Stimulated activated CD4-positive, alpha-beta T cell treated with anti-CD3 and anti-CD28 coated beads, Interleukin-4, amount 100 ng/mL, for 24 hours (primary cell): Measurements from ENCODE around the gene NDUFS1.
"Not testable (repeated sequence)": the region's sequence is repeated elsewhere in the genome, so short reads cannot be mapped to it uniquely, and the experiment has no call there.

ENCODE experiments used
- DNase-seq: peaks from one replicate; pipeline ENCODE4 v3.0.0-alpha.2; 2020

Gene NDUFS1

DNA sequence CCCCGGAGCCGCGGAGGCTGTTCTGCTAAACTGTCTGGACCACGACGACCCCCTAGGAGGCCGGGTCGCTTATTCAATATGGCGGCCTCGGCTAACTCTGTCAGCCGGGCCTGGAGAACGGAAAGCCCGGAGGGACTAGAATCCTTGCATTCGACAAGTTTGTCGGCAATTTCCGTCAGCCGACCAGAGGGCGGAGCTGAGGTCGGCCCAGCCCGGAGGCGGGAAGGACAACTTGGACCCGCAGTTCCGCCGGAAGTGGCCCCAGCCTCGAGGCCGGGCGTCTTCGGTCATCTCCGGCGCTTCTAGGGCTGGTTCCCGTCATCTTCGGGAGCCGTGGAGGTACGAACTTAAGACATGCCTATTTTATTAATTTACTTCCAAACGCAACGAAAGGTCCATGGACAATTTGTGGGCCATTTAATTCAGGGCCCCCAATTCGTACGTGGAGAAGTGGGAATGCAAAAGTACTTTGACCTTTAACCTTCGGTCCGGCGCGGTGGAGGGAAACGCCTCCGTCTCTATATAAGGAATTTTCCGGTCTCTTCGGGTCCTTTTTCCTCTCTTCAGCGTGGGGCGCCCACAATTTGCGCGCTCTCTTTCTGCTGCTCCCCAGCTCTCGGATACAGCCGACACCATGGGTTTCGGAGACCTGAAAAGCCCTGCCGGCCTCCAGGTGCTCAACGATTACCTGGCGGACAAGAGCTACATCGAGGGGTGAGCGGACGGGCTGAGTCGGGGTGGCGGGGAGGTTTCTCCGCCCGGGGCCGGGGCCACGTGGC is at the start of gene NDUFS1, which contains the start of gene EEF1B2:
NDUFS1 (minus strand) TSS at position 99 of the 779 bp plus-strand sequence. CDS start 5,766 bp downstream, outside the sequence.
EEF1B2 (plus strand) TSS at position 550 of the 779 bp plus-strand sequence; CDS start at position 635, 85 bp downstream.
- DNase-seq, result peak; percentile 98

DNA sequence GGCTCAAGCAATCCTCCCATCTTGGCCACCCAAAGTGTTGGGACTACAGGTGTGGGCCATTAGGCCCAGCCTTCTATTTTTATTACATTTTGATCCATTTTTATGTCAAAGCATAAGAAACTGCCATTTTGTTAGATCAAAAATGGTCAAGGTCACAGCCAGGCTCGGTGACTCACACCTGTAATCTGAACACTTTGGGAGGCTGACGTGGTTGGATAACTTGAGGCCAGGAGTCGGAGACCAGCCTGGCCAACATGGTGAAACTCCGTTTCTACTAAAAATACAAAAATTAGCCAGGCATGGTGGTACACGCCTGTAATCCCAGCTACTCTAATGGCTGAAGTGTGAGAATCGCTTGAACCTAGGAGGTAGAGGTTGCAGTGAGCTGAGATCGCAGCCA is 49.7 kb upstream of the NDUFS1 start:
- DNase-seq, result no peak

DNA sequence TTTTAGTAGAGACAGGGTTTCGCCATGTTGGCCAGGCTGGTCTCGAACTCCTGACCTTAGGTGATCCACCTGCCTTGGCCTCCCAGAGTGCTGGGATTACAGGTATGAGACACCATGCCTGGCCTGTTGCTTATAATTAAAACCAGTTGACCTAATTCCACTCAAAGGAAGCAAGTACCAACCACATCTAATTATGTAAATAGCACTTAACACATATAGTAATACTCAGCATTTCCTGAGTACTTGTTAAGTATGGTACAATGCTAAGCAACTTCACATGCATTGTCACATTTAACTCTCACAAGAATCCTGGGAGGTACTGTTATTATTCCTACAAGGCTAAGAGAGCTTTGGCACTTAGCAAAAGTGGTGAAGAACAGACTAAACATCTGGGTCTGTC is 48.1 kb upstream of the NDUFS1 start:
- DNase-seq, result not testable (repeated sequence)

- no peak for DNase-seq
Observed at GRCh38 chr2:206204710-206205109, 45.5 kb upstream of the NDUFS1 start.

GRCh38 chr2:206203331-206203730 is 44.1 kb upstream of the NDUFS1 start:
- no peak for DNase-seq

GRCh38 chr2:206202446-206202845 is 43.2 kb upstream of the NDUFS1 start:
- no peak for DNase-seq

DNA sequence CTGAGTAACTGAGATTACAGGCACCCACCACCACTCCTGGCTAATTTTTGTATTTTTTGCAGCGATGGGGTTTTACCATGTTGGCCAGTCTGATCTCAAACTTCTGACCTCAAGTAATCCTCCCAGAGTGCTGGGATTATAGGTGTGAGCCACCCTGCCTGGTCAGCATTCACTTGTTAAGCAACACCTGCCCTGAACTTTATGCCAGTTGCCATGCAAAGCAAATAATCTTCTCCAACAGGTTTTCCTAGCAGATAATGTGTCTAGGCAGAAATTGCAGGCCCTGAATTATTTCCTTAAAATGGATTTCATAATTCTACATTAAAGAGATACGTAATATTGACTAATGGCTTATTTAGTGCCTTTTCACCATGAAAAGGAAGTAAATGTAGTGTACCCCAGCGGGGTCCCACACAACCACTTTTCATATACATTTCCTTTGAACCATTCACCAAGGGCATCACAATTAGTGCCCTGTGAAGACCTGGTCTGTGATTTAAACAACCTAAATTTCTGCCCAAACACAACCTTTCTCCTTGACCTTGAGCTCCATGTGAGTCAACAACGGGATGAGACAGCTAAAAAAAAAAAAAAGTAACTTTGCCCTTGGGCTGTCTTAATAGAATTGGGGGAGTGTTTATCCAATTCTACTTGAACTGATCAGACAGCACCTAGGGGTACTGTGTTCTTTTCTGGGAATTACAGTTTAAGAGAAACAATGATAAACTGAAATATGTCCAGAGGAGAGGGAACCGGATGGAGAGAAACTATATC is 42.0 kb upstream of the NDUFS1 start:
- no peak for DNase-seq

- DNase-seq, result no peak
Observed at GRCh38 chr2:206198677-206199076, 39.4 kb upstream of the NDUFS1 start.

- no peak for DNase-seq
Observed at GRCh38 chr2:206193671-206194357, 34.6 kb upstream of the NDUFS1 start.

DNA sequence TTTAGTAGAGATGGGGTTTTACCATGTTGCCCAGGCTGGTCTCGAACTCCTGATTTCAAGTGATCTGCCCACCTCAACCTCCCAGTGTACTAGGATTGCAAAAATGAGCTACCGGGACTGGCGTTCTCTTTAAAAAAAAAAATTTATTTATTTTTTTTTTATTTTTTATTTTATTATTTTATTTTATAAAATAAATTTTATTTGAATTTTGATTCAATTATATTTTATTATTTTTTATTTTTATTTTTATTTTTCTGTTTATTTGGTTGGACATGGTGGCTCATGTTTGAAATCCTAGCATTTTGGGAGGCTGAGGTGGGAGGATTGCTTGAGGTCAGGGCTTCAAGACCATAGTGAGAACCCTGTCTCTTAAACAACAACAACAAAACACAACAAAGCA is 32.9 kb upstream of the NDUFS1 start:
- no peak for DNase-seq

DNA sequence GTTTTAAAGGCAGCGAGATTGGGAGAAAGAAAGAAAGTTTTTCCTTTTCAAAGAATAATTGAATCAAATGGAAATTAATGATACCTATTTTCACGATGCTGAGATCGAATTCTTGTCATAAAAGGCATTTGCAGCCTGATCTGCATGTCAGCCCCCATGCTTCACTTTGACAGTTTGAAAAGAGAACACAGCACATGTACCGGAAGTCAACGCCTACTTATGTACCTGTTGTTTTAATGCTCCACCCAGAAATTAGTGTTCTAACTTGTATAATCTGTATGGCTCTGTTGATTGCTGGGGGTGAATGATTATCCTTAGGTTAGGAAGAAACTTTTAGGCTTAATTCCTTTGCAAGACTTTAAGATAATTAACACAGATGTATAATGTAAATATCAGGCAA is 31.4 kb upstream of the NDUFS1 start:
- DNase-seq, result no peak

GRCh38 chr2:206190111-206190510 is 30.9 kb upstream of the NDUFS1 start:
- DNase-seq, result no peak

DNA sequence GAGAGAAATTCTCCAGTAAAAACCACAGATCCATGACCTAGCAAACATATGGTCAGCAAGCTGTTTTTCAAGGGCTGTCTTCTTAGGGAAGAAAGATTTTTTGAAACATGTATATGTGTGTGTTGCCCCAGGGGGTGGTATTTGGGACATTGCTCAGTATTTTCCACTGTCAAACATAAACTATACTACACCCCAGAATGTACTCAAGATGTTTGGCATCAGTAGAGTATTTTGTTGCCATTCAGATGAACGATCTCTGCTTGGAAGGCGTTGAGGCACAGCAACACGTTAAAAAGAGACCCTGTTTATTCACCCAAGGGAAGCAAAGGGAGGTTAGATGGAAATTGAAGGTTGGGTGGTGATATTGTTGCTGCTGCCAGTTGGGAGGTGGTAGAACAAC is 30.4 kb upstream of the NDUFS1 start:
- no peak for DNase-seq

- DNase-seq, result not testable (repeated sequence)
Observed at GRCh38 chr2:206181526-206181925, 22.3 kb upstream of the NDUFS1 start.

- no peak for DNase-seq
Observed at GRCh38 chr2:206176901-206177300, 17.7 kb upstream of the NDUFS1 start.

DNA sequence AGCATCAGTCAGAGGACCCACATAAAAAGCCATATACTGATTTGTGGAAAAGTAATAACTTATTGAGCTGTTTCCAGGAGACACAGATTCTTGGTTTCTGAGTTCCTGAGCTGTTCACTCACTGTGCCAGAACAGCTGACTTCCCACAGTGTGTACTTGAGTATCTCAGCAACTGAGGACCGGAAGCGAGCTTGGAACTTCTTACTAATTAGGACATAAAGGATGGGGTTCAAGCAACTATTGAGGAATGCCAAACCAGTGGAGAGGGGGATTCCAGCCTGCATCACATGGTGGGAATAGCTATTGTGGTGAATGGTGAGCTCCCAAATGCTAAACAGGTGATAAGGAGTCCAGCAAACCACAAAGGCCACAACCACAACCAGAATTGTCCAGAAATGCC is 16.9 kb upstream of the NDUFS1 start:
- DNase-seq, result no peak

- DNase-seq, result no peak
Observed at GRCh38 chr2:206173147-206173546, 13.9 kb upstream of the NDUFS1 start.

- DNase-seq, result not testable (repeated sequence)
Observed at GRCh38 chr2:206171624-206172397, 12.6 kb upstream of the NDUFS1 start.

- DNase-seq, result not testable (repeated sequence)
Observed at GRCh38 chr2:206168230-206168629, 9.0 kb upstream of the NDUFS1 start.

DNA sequence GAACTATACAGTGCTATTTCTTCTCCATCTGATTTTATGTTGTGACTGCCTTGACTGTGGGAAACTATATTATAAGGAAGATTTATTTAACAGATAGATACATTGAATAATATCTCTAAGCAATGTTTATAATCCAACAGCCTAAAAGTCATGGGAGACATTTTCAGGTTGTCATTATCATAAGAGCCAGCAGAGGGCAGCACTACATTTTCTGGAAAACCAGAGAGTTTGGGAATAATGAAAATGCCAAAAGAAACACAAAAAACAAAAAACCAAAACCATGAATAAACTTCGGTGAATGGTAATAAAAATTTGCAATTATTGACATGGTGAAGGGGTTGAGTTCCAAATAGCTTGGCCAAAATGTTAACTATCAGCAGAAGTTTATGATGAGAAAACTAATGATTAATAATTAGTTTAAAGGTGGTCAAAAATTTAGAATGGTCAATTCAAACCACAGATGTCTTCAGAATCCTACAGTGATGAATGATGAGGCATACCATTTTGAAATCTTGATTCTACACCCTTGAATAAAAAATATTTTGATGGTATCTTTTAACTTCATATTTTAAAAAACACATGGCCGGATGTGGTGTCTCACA is 5.1 kb upstream of the NDUFS1 start:
- DNase-seq, result peak; percentile 47

DNA sequence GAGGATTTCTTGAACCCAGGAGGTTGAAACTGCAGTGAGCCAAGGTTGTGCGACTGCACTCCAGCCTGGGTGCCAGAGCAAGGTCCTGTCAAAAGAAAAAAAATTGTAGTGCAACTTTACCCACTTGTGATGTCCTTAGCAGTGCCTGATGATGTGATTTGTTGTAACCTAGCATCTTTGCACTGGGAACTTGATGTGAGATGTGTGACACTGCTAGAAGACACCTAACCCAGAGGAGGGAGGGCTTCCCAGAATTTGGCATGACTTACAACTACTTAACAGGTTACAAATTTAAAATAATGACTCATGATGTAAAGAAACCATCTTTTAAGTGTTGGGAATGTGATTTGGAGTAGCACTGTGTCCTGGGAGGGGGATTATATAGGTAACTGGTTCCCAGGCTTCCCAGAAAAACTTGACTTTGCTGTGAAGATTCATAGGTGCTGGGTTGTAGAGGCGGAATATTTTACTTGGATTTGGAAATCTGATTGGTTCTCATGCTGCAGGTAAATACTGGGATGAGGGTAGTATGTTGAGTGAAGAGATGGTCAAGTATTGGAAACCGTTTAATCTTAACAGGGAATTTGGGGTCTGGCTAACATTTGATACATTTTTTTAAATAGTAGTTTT is 4.1 kb upstream of the NDUFS1 start:
- no peak for DNase-seq

DNA sequence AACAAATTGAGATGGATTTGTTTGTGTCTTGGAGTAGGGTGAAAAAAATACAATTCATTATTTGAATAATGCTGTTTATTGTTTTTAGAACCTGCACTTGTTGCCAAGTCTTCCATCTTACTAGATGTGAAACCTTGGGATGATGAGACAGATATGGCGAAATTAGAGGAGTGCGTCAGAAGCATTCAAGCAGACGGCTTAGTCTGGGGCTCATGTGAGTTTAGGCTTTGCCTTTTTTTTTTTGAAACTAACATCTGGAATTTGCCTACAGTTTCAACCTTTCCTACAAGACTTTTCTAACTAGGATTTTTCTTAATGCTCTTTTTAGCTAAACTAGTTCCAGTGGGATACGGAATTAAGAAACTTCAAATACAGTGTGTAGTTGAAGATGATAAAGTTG is 3.2 kb upstream of the NDUFS1 start:
- not testable (repeated sequence) for DNase-seq
